Trophoblast cell (in vitro differentiated cells and primary cell): Measurements from ENCODE around the gene MTURN.

Experiments used
- DNase-seq, 2 donors: peaks; one replicate each; pipeline ENCODE4 v3.0.0-alpha.2; 2016
- H2AFZ ChIP-seq: 2 replicates; pipeline ENCODE4 v1.6.1; 2013; ENCODE audit warnings: low read length, moderate library complexity, mild to moderate bottlenecking; ENCODE audit not compliant: insufficient read depth, poor library complexity
- H2AK5ac ChIP-seq: 2 replicates; pipeline ENCODE4 v1.6.1; 2013; ENCODE audit warnings: mild to moderate bottlenecking, low read length
- H2BK120ac ChIP-seq: 2 replicates; pipeline ENCODE4 v1.6.1; 2013; ENCODE audit warnings: low read length, mild to moderate bottlenecking, moderate library complexity; ENCODE audit not compliant: insufficient read depth, poor library complexity
- H2BK12ac ChIP-seq: 2 replicates; pipeline ENCODE4 v1.6.1; 2013; ENCODE audit warnings: mild to moderate bottlenecking, low read length, moderate library complexity
- H2BK5ac ChIP-seq: 2 replicates; pipeline ENCODE4 v1.6.1; 2013; ENCODE audit warnings: low read length, low read depth, moderate library complexity, mild to moderate bottlenecking; ENCODE audit not compliant: poor library complexity
- H3K14ac ChIP-seq: 2 replicates; pipeline ENCODE4 v1.6.1; 2013; ENCODE audit warnings: mild to moderate bottlenecking, low read length
- H3K18ac ChIP-seq: 2 replicates; pipeline ENCODE4 v1.6.1; 2013; ENCODE audit warnings: mild to moderate bottlenecking, low read length
- H3K23ac ChIP-seq: 2 replicates; pipeline ENCODE4 v1.6.1; 2013; ENCODE audit warnings: low read length
- H3K27ac ChIP-seq: 2 replicates; pipeline ENCODE4 v1.5.1; 2013; ENCODE audit warnings: low read depth, mild to moderate bottlenecking, inconsistent platforms, low read length, moderate library complexity
- H3K27me3 ChIP-seq: 2 replicates; pipeline ENCODE4 v1.6.1; 2013; ENCODE audit warnings: inconsistent platforms, mild to moderate bottlenecking, low read length, moderate library complexity; ENCODE audit not compliant: insufficient read depth
- H3K36me3 ChIP-seq, 2 experiments: 1 replicate in 1 of 2; 2 replicates in 1 of 2; pipeline ENCODE4 v1.6.1; 2013; ENCODE audit warnings: low read length in 2 of 2, mild to moderate bottlenecking in 2 of 2, moderate library complexity in 1 of 2; ENCODE audit not compliant: insufficient read depth in 2 of 2, control insufficient read depth in 1 of 2
- H3K4ac ChIP-seq: 2 replicates; pipeline ENCODE4 v1.6.1; 2013; ENCODE audit warnings: low read depth, mild to moderate bottlenecking, low read length, moderate library complexity
- H3K4me1 ChIP-seq, 2 experiments: 1 replicate in 1 of 2; 2 replicates in 1 of 2; pipeline ENCODE4 v1.6.1; 2013; ENCODE audit warnings: low read length in 2 of 2, mild to moderate bottlenecking in 2 of 2, moderate library complexity in 1 of 2; ENCODE audit not compliant: insufficient read depth in 2 of 2, control insufficient read depth in 1 of 2
- H3K4me2 ChIP-seq: 2 replicates; pipeline ENCODE4 v1.6.1; 2013; ENCODE audit warnings: inconsistent platforms, mild to moderate bottlenecking, low read length, moderate library complexity
- H3K4me3 ChIP-seq: 2 replicates; pipeline ENCODE4 v1.5.1; 2013; ENCODE audit warnings: mild to moderate bottlenecking, low read depth, low read length, inconsistent platforms
- H3K79me1 ChIP-seq: one replicate; pipeline ENCODE4 v1.6.1; 2013; ENCODE audit warnings: low read length
- H3K79me2 ChIP-seq: 2 replicates; pipeline ENCODE4 v1.6.1; 2013; ENCODE audit warnings: low read length, mild to moderate bottlenecking; ENCODE audit not compliant: control insufficient read depth, insufficient read depth, poor library complexity
- H3K9ac ChIP-seq: 2 replicates; pipeline ENCODE4 v1.6.1; 2013; ENCODE audit warnings: mild to moderate bottlenecking, low read length
- H3K9me3 ChIP-seq: 2 replicates; pipeline ENCODE4 v1.6.1; 2013; ENCODE audit warnings: low read depth, mild to moderate bottlenecking, control low read depth, inconsistent platforms, low read length; ENCODE audit not compliant: insufficient read depth
- H4K12ac ChIP-seq: 2 replicates; pipeline ENCODE4 v1.6.1; 2013; ENCODE audit warnings: low read depth, mild to moderate bottlenecking, low read length, moderate library complexity
- H4K8ac ChIP-seq: 2 replicates; pipeline ENCODE4 v1.6.1; 2013; ENCODE audit warnings: low read depth, mild to moderate bottlenecking, low read length, moderate library complexity
- H4K91ac ChIP-seq: one replicate; pipeline ENCODE4 v1.6.1; 2013; ENCODE audit warnings: low read depth, mild to moderate bottlenecking, low read length, moderate library complexity
- WGBS: extraction: QIAGEN DNeasy Blood & Tissue Kit; methylation state at CpG from one replicate; pipeline ENCODE4 v1.1.7; 2013; ENCODE audit warnings: missing lambda C conversion rate; ENCODE audit not compliant: insufficient read length, insufficient coverage; ENCODE audit errors: extremely low coverage; 5-methylcytosine and 5-hydroxymethylcytosine counted together

The MTURN gene

DNA sequence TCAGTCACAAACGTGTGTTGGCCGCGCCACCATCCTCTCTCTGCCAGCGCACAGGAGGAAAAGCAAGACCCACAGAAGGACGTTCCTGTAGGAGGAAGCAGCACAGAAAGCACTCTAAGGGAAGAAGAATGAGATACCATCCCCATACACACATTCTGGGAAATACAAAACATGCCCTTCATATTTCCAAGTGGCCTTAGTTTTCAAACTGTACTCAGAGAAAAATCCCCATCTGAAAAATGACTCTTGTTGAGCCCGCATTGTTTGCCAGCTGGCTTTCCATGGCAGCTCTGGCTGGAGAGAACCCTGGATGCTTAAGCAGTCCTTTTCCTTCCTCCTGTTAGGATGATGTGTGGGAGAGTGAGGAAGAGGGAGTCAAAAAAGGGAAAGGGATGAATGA lies 33.1 kb downstream of the MTURN start:
- H3K27ac ChIP-seq: no peak overlapping the region
- no peak overlapping the region for H4K8ac ChIP-seq
- peak overlapping the region; percentile 75 for H4K91ac ChIP-seq
- no peak overlapping the region for H3K4me3 ChIP-seq
- WGBS: no CpG with 5 or more reads among the region's 6 CpGs
- H3K36me3 ChIP-seq: no peaks in the 10 kb centered on the region
- no peak overlapping the region for H2BK5ac ChIP-seq
- no peak overlapping the region for H2AFZ ChIP-seq
- H2AK5ac ChIP-seq: peak overlapping the region; percentile 77
- no peak overlapping the region for H4K12ac ChIP-seq
- no peaks in the 10 kb centered on the region for H3K27me3 ChIP-seq
- H3K23ac ChIP-seq: no peak overlapping the region
- peak overlapping the region; percentile 61 for H3K14ac ChIP-seq
- H2BK120ac ChIP-seq: peak overlapping the region; percentile 19
- peaks cover 23% of the 10 kb centered on the region for H3K79me1 ChIP-seq
- no peak overlapping the region for H3K9ac ChIP-seq
- no peaks in the 10 kb centered on the region for H3K79me2 ChIP-seq
- no peak overlapping the region for H3K4me2 ChIP-seq
- no peak overlapping the region for H3K4ac ChIP-seq
- peak overlapping the region; percentile 44 for H3K18ac ChIP-seq
- peak overlapping the region; percentile 74 for H2BK12ac ChIP-seq
- H3K4me1 ChIP-seq: peaks cover 28 to 37% of the 10 kb centered on the region in 2 experiments
- H3K9me3 ChIP-seq: no peaks in the 10 kb centered on the region
- DNase-seq: peak; percentile 42 to 88

GRCh38 chr7:30168835-30169573 lies 34.2 kb downstream of the MTURN start:
- H3K79me2 ChIP-seq: no peaks in the 10 kb centered on the region
- H2AK5ac ChIP-seq: no peak overlapping the region
- H3K36me3 ChIP-seq: no peaks in the 10 kb centered on the region
- H3K4me2 ChIP-seq: no peak overlapping the region
- no peak overlapping the region for H3K14ac ChIP-seq
- no peak overlapping the region for H3K18ac ChIP-seq
- no peaks in the 10 kb centered on the region for H3K9me3 ChIP-seq
- no peak overlapping the region for H4K12ac ChIP-seq
- H3K9ac ChIP-seq: no peak overlapping the region
- peak; percentile 93 to 98 for DNase-seq
- peak overlapping the region; percentile 48 for H4K91ac ChIP-seq
- no peak overlapping the region for H2BK12ac ChIP-seq
- no peak overlapping the region for H4K8ac ChIP-seq
- peaks cover 28 to 45% of the 10 kb centered on the region in 2 experiments for H3K4me1 ChIP-seq
- H2AFZ ChIP-seq: no peak overlapping the region
- no CpG with 5 or more reads among the region's 16 CpGs for WGBS
- H3K23ac ChIP-seq: no peak overlapping the region
- H2BK120ac ChIP-seq: no peak overlapping the region
- no peak overlapping the region for H3K27ac ChIP-seq
- H2BK5ac ChIP-seq: peak overlapping the region; percentile 25
- no peak overlapping the region for H3K4me3 ChIP-seq
- H3K79me1 ChIP-seq: peaks cover 23% of the 10 kb centered on the region
- no peak overlapping the region for H3K4ac ChIP-seq
- no peaks in the 10 kb centered on the region for H3K27me3 ChIP-seq

DNA sequence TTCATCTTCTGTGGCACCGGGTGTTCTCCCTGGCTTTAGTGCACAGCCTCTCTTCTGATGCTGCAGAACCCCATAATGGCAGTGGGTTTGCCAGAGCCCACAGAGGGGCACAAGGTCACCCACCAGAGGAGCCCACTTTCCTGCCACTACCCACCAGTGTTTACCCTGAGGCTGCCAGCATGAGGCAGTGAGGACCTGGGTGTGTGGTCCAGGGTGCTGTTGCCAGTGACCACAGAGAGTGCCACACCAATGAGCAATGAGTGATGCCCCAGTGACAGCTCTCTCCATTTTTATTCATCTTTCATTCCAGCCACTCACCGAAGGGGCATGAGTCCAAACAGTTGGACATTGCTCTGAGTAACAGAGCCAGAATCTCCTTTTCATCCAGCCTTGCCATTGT lies 34.8 kb downstream of the MTURN start:
- H2AK5ac ChIP-seq: no peak overlapping the region
- H3K79me1 ChIP-seq: peaks cover 23% of the 10 kb centered on the region
- no peak overlapping the region for H3K18ac ChIP-seq
- H3K36me3 ChIP-seq: no peaks in the 10 kb centered on the region
- peak overlapping the region; percentile 44 for H2BK120ac ChIP-seq
- no peak overlapping the region for H3K4ac ChIP-seq
- H3K9ac ChIP-seq: no peak overlapping the region
- H4K12ac ChIP-seq: no peak overlapping the region
- H3K27ac ChIP-seq: no peak overlapping the region
- H3K79me2 ChIP-seq: no peaks in the 10 kb centered on the region
- H3K14ac ChIP-seq: peak overlapping the region; percentile 36
- no peak overlapping the region for H2AFZ ChIP-seq
- no peak overlapping the region for H3K4me2 ChIP-seq
- no peaks in the 10 kb centered on the region for H3K9me3 ChIP-seq
- peak overlapping the region; percentile 24 for H2BK12ac ChIP-seq
- WGBS: no CpG with 5 or more reads among the region's 2 CpGs
- H3K4me1 ChIP-seq: peaks cover 28 to 45% of the 10 kb centered on the region in 2 experiments
- no peak overlapping the region for H3K4me3 ChIP-seq
- no peak overlapping the region for H3K23ac ChIP-seq
- H4K91ac ChIP-seq: peak overlapping the region; percentile 40
- DNase-seq: peak; percentile 37 to 53
- no peaks in the 10 kb centered on the region for H3K27me3 ChIP-seq
- H4K8ac ChIP-seq: no peak overlapping the region
- H2BK5ac ChIP-seq: peak overlapping the region; percentile 25

GRCh38 chr7:30170476-30171205 lies 35.9 kb downstream of the MTURN start:
- Histone ChIP-seq H3K79me1 (peaks cover 18% of the 10 kb centered on the region), H4K91ac (no peak overlapping the region), H4K12ac (no peak overlapping the region), H3K23ac (no peak overlapping the region), H2BK5ac (no peak overlapping the region), H3K4me1 (peaks cover 24 to 44% of the 10 kb centered on the region in 2 experiments), H2BK120ac (no peak overlapping the region), H3K14ac (no peak overlapping the region), H3K36me3 (no peaks in the 10 kb centered on the region), H2AFZ (no peak overlapping the region), H3K4me2 (no peak overlapping the region), H2AK5ac (no peak overlapping the region), H3K4ac (no peak overlapping the region), H3K79me2 (no peaks in the 10 kb centered on the region), H3K9ac (no peak overlapping the region), H2BK12ac (no peak overlapping the region), H3K27me3 (no peaks in the 10 kb centered on the region), H4K8ac (no peak overlapping the region), H3K4me3 (no peak overlapping the region), H3K27ac (no peak overlapping the region), H3K18ac (no peak overlapping the region), H3K9me3 (no peaks in the 10 kb centered on the region)
- DNase-seq: peak in 1 of 2 donors; percentile 16
- no CpG with 5 or more reads among the region's 6 CpGs for WGBS
